Measurements from ENCODE around the gene RMRP. TPM values are rescaled to one million over a fixed set of nuclear protein-coding genes. Genes with fewer than 3 reads are reported as not detected.

RMRP gene
- polyA plus RNA-seq, 1 of the 3 experiments (the other 2 are of a cell fraction), result 64.9 TPM

GRCh38 chr9:35679091-35679490 is 21.3 kb upstream of the RMRP start:
- no peaks in the 10 kb centered on the region for H3K9me2 ChIP-seq
- no peak overlapping the region for H3K9ac ChIP-seq
- peaks cover 31% of the 10 kb centered on the region for H3F3A ChIP-seq (replicated peaks; ENCODE audit: insufficient read depth)
- ChIA-PET POLR2A (interaction anchor here (1.0 to 1.7 kb wide), 2 partner anchors 12 to 21 kb away, joined by 3 to 4 read pairs; partner anchors contain the start of genes CCDC107 and RMRP), CTCF (interaction anchor here (1.1 to 1.2 kb wide), 3 partner anchors 17 to 75 kb away, joined by 3 to 4 read pairs (median 4); no protein-coding TSS in a partner anchor)
- no peak overlapping the region for H3K27ac ChIP-seq (ENCODE audit: low read depth in 2 of 2, low read length in 1 of 2)
- H3K4me2 ChIP-seq, result no peak overlapping the region
- no peak for DNase-seq
- no peak overlapping the region for H3K4me3 ChIP-seq (ENCODE audit: low read depth in 2 of 2, low read length in 1 of 2)
- H3K27me3 ChIP-seq (ENCODE audit: insufficient read depth), result no peaks in the 10 kb centered on the region
- TF ChIP-seq USF2 (IDR thresholded peaks at IDR 0.05; ENCODE audit: borderline replicate concordance, low read depth, low read length) (no peak), CTCF (IDR thresholded peaks at IDR 0.05) (no peak)
- H3K9me3 ChIP-seq, result no peaks in the 10 kb centered on the region
- H4K20me1 ChIP-seq (ENCODE audit: insufficient read depth), result peaks cover 9% of the 10 kb centered on the region
- no peaks in the 10 kb centered on the region for H3K79me2 ChIP-seq (ENCODE audit: insufficient read depth)
- H3K36me3 ChIP-seq (replicated peaks in 1 of 2; ENCODE audit: control insufficient read depth in 1 of 2, insufficient read depth in 2 of 2, low read length in 1 of 2), result peaks cover 14 to 17% of the 10 kb centered on the region in 2 experiments
- 84% methylated on average over 5 of the region's 5 CpGs for WGBS (ENCODE audit: low lambda C conversion rate)
- peaks cover 4 to 7% of the 10 kb centered on the region in 2 experiments; a peak in 1 of 4 replicates for H3K4me1 ChIP-seq (ENCODE audit: control insufficient read depth in 1 of 2, insufficient read depth in 2 of 2, low read depth in 1 of 2, low read length in 1 of 2)
- no peak overlapping the region for H2AFZ ChIP-seq (ENCODE audit: low read depth)

GRCh38 chr9:35675732-35676392 is 18.0 kb upstream of the RMRP start:
- WGBS (ENCODE audit: low lambda C conversion rate), result 38% methylated on average over 32 of the region's 51 CpGs
- no peaks in the 10 kb centered on the region for H3K36me3 ChIP-seq (replicated peaks in 1 of 2; ENCODE audit: control insufficient read depth in 1 of 2, insufficient read depth in 2 of 2, low read length in 1 of 2)
- H4K20me1 ChIP-seq (ENCODE audit: insufficient read depth), result no peaks in the 10 kb centered on the region
- no peaks in the 10 kb centered on the region for H3K9me3 ChIP-seq
- ChIA-PET CTCF (interaction anchor here (0.7 to 2.6 kb wide), 14 partner anchors 11 to 137 kb away, joined by 3 to 23 read pairs (median 3); partner anchors contain the start of genes ARHGEF39, CCDC107 and RMRP), POLR2A (interaction anchor here (0.7 to 1.7 kb wide), 8 partner anchors 9 to 57 kb away, joined by 3 to 11 read pairs (median 4); partner anchors contain the start of genes ARHGEF39, CCDC107 and CREB3)
- H3K4me1 ChIP-seq (ENCODE audit: control insufficient read depth in 1 of 2, insufficient read depth in 2 of 2, low read depth in 1 of 2, low read length in 1 of 2), result peaks cover 0 to 13% of the 10 kb centered on the region in 2 experiments; a peak in 1 of 4 replicates
- H3K27ac ChIP-seq (ENCODE audit: low read depth in 2 of 2, low read length in 1 of 2), result no peak overlapping the region; a peak in 1 of 4 replicates
- H3K9me2 ChIP-seq, result no peaks in the 10 kb centered on the region
- no peaks in the 10 kb centered on the region for H3K27me3 ChIP-seq (ENCODE audit: insufficient read depth)
- peak overlapping the region; percentile 69 for H3K4me2 ChIP-seq
- H3K4me3 ChIP-seq (ENCODE audit: low read depth in 2 of 2, low read length in 1 of 2), result peak overlapping the region; percentile 19 to 38; a peak in 2 of 4 replicates
- peaks cover 15% of the 10 kb centered on the region for H3F3A ChIP-seq (replicated peaks; ENCODE audit: insufficient read depth)
- H3K79me2 ChIP-seq (ENCODE audit: insufficient read depth), result no peaks in the 10 kb centered on the region
- peak; percentile 96 for DNase-seq
- H2AFZ ChIP-seq (ENCODE audit: low read depth), result peak overlapping the region; percentile 87
- H3K9ac ChIP-seq, result 0 out of 2 replicates have a peak overlapping the region, but pooled peaks have one; percentile 11
- peak; percentile 12 for TF ChIP-seq CHD2 (IDR thresholded peaks at IDR 0.05; ENCODE audit: low read length, partially characterized antibody)
- TF ChIP-seq FOXM1 (IDR thresholded peaks at IDR 0.05; ENCODE audit: low read depth), result no peak
- peak; percentile 61 for TF ChIP-seq NRF1 (IDR thresholded peaks at IDR 0.05; ENCODE audit: low read depth, low read length)
